ENCODE measurements around the gene LANCL1. TPM values are rescaled to one million over a fixed set of nuclear protein-coding genes. Genes with fewer than 3 reads are reported as not detected.

The LANCL1 gene
- total and polyA plus RNA-seq, 10 donors = 10.9 to 42.1 (median 34.2) TPM

GRCh38 chr2:210522399-210522798 lies 45.8 kb upstream of the LANCL1 start:
- Histone ChIP-seq H3K4me3 (no peak overlapping the region), H3K27ac (no peak overlapping the region), H3K27me3 (replicated peaks in 1 of 7) (no peaks in the 10 kb centered on the region), H3K36me3 (no peaks in the 10 kb centered on the region), H3K9me3 (no peaks in the 10 kb centered on the region), H3K4me1 (no peaks in the 10 kb centered on the region)
- intact Hi-C loops (cut with DNase I; ENCODE audit: low total_unique reads) = no loop called here
- DNase-seq = no peak
- no peak for TF ChIP-seq POLR2A (IDR thresholded peaks at IDR 0.05)
- TF ChIP-seq CTCF (IDR thresholded peaks at IDR 0.05 in 8 of 11, conservative IDR thresholded peaks at IDR 0.05 in 3 of 11) = no peak
- no peak for TF ChIP-seq POLR2AphosphoS5 (IDR thresholded peaks at IDR 0.05)

- TF ChIP-seq CTCF (IDR thresholded peaks at IDR 0.05 in 8 of 11, conservative IDR thresholded peaks at IDR 0.05 in 3 of 11) (no peak), POLR2AphosphoS5 (IDR thresholded peaks at IDR 0.05) (no peak), POLR2A (IDR thresholded peaks at IDR 0.05) (no peak)
- no peak for DNase-seq
- Histone ChIP-seq H3K9me3 (no peaks in the 10 kb centered on the region), H3K36me3 (no peaks in the 10 kb centered on the region), H3K27me3 (replicated peaks in 1 of 7) (no peaks in the 10 kb centered on the region), H3K27ac (no peak overlapping the region), H3K4me3 (no peak overlapping the region), H3K4me1 (no peaks in the 10 kb centered on the region)
- 72 to 86% (median 81%) methylated on average over 5 of the region's 5 CpGs for WGBS, 5 donors
- intact Hi-C loops (cut with DNase I; ENCODE audit: low total_unique reads) = no loop called here
These were observed 43.0 kb upstream of the LANCL1 start for GRCh38 chr2:210519594-210519993.

GRCh38 chr2:210517264-210517663 lies 40.7 kb upstream of the LANCL1 start:
- no peak overlapping the region for H3K27ac ChIP-seq
- no peaks in the 10 kb centered on the region for H3K27me3 ChIP-seq (replicated peaks in 1 of 7)
- H3K4me3 ChIP-seq = no peak overlapping the region
- H3K36me3 ChIP-seq = no peaks in the 10 kb centered on the region
- H3K9me3 ChIP-seq = peaks cover 0 to 15% (median 0%) of the 10 kb centered on the region in 8 donors
- WGBS, 5 donors = 81 to 84% (median 82%) methylated on average over 4 of the region's 4 CpGs
- intact Hi-C loops (cut with DNase I; ENCODE audit: low total_unique reads) = no loop called here
- H3K4me1 ChIP-seq = no peaks in the 10 kb centered on the region
- DNase-seq = no peak
- TF ChIP-seq POLR2AphosphoS5 (IDR thresholded peaks at IDR 0.05) (no peak), CTCF (IDR thresholded peaks at IDR 0.05 in 8 of 11, conservative IDR thresholded peaks at IDR 0.05 in 3 of 11) (no peak), POLR2A (IDR thresholded peaks at IDR 0.05) (no peak)

- no peaks in the 10 kb centered on the region for H3K36me3 ChIP-seq
- 41 to 89% (median 72%) methylated on average over 2 of the region's 2 CpGs for WGBS, 5 donors
- intact Hi-C loops (cut with DNase I; ENCODE audit: low total_unique reads) = no loop called here
These were observed 39.4 kb upstream of the LANCL1 start for GRCh38 chr2:210515911-210516310.

More at GRCh38 chr2:210515911-210516310, 39.4 kb upstream of the LANCL1 start:
- TF ChIP-seq POLR2A (IDR thresholded peaks at IDR 0.05) (no peak), CTCF (IDR thresholded peaks at IDR 0.05 in 8 of 11, conservative IDR thresholded peaks at IDR 0.05 in 3 of 11) (no peak)
- Histone ChIP-seq H3K27ac (no peak overlapping the region), H3K4me3 (no peak overlapping the region), H3K9me3 (peaks cover 0 to 19% (median 0%) of the 10 kb centered on the region in 8 donors), H3K27me3 (replicated peaks in 1 of 7) (no peaks in the 10 kb centered on the region), H3K4me1 (no peaks in the 10 kb centered on the region)
- no peak for DNase-seq
